ENCODE results near the gene COL8A2.

COL8A2 gene

DNA sequence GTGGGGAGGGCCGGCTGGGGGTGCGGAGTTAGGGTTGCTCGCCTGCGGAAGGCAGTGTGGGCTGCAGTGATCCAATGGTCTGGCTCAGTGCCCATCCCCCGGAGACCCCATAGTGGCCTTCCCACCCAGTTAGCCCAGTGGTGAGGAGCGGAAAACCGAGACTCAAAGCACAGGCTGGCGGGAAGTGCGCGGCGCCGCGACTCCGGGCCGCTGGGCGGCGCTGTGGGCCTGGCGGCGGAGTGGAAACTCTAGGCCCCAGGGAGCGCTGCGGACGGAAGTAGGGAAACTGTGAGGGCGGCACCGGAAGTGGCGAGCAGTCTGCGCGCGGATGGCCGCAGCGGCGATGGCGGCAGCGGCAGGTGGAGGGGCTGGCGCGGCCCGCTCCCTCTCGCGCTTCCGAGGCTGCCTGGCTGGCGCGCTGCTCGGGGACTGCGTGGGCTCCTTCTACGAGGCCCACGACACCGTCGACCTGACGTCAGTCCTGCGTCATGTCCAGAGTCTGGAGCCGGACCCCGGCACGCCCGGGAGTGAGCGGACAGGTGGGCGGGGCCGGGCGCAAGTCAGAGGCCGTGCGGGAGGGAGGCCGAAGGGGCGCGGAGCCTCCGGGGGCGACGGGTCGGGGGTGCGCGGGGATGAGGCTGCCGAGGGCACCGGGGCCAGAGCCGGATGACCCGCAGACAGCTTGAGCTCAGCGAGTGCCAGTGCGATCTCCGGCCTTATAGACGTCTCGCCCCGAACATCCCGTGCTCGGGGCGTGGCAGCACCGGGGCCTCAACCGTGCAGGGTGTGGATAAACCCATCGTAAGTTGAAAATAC is 36.2 kb downstream of the COL8A2 start, which contains the start of gene ADPRS:
ADPRS (plus strand) TSS at position 316 of the 816 bp plus-strand sequence; CDS start at position 329, 13 bp downstream.
- DNase-seq (ENCODE audit: low read depth): peak; percentile 79

- DNase-seq (ENCODE audit: low read depth): no peak
Measured at GRCh38 chr1:36088265-36088576, 36.8 kb downstream of the COL8A2 start.

- DNase-seq (ENCODE audit: low read depth): no peak
Measured at GRCh38 chr1:36087233-36088123, 37.5 kb downstream of the COL8A2 start.

GRCh38 chr1:36086529-36087232 is 38.3 kb downstream of the COL8A2 start:
- DNase-seq (ENCODE audit: low read depth): no peak

- DNase-seq (ENCODE audit: low read depth): no peak
Measured at GRCh38 chr1:36085686-36086526, 39.1 kb downstream of the COL8A2 start.

DNA sequence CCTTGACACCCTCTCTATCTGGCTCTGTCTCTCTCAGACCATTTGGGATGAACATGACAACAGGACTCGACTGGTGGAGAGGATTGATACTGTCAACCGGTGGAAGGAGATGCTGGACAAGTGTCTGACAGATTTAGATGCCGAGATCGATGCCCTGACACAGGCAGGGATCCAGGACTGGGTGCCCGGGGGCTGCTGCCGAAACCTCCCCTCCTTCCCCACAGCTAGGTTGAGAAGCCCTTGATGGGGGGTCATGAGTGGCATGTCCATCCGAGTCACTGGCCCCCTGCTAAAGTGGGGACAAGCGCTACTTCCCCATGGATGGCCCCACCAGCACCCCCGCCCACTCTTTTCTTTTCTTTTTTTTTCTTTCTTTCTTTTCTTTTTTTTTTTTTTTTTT is 39.9 kb downstream of the COL8A2 start:
- no peak for DNase-seq (ENCODE audit: low read depth)

DNA sequence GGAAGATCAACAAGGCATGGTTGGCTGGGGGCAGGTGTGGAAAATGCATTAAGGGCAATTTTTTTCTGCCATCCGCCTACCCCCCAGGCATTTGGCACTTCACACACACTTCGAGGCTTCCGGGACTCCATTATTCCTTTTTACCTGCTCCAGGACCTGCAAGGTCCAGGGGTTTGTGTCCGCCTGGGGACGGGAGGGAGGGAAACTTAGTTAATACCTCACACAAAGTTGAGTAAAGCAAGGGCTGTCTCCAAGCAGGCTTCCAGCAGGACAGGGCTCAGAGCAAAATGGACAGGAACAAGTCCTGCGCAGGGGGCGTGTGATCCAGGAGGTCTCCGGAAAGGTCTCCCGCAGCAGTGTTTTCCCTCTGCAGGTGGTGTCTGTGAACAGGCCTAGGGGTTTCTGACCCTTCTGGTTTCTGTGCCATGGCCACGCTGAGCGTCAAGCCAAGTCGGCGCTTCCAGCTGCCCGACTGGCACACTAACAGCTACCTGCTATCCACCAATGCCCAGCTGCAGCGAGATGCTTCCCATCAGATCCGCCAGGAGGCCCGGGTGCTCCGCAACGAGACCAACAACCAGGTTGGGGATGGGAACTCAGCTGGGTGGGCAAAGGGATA is 40.4 kb downstream of the COL8A2 start:
- DNase-seq (ENCODE audit: low read depth): no peak

GRCh38 chr1:36083635-36084496 is 41.2 kb downstream of the COL8A2 start, which contains the start of gene TEKT2:
TSS of gene TEKT2 (plus strand) at chr1:36084094. CDS start at chr1:36084922, 828 bp downstream.
- DNase-seq (ENCODE audit: low read depth): no peak

GRCh38 chr1:36083219-36083618 is 41.8 kb downstream of the COL8A2 start:
- DNase-seq (ENCODE audit: low read depth): no peak

GRCh38 chr1:36081926-36082485 is 43.0 kb downstream of the COL8A2 start:
- no peak for DNase-seq (ENCODE audit: low read depth)

GRCh38 chr1:36080801-36081200 is 44.2 kb downstream of the COL8A2 start:
- DNase-seq (ENCODE audit: low read depth): no peak

DNA sequence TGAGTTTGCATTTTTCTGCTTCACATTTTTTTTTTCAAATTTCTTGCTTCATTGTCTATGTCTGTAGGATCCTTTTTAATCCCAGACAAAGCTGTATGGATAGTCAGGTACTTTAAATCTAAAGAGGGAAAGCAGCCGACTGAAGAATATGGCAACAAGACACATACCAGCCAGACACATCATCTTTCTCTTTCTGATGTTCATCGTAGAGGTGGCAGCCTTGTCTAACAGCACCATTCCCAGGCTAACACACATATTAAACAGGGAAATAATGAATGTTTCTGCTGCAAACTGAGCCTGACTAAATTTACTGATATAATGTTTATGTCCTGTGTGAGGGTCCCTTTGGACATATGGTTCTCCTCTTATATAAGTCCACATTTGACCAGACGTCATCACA is 44.8 kb downstream of the COL8A2 start:
- DNase-seq (ENCODE audit: low read depth): no peak

GRCh38 chr1:36076979-36077573 is 47.9 kb downstream of the COL8A2 start:
- DNase-seq (ENCODE audit: low read depth): no peak

- no peak for DNase-seq (ENCODE audit: low read depth)
Measured at GRCh38 chr1:36070349-36070748, 54.7 kb downstream of the COL8A2 start.

GRCh38 chr1:36068866-36069265 is 56.2 kb downstream of the COL8A2 start:
- no peak for DNase-seq (ENCODE audit: low read depth)

GRCh38 chr1:36067871-36068270 is 57.2 kb downstream of the COL8A2 start:
- no peak for DNase-seq (ENCODE audit: low read depth)

- no peak for DNase-seq (ENCODE audit: low read depth)
Measured at GRCh38 chr1:36062315-36062714, 62.7 kb downstream of the COL8A2 start.

GRCh38 chr1:36055706-36056105 is 69.3 kb downstream of the COL8A2 start:
- DNase-seq (ENCODE audit: low read depth): no peak

- no peak for DNase-seq (ENCODE audit: low read depth)
Measured at GRCh38 chr1:36053978-36054377, 71.0 kb downstream of the COL8A2 start.
